ENCODE data around the gene AGK.
A peak's percentile ranks its signal among the peaks of the same experiment; 100 is the strongest.

AGK gene

DNA sequence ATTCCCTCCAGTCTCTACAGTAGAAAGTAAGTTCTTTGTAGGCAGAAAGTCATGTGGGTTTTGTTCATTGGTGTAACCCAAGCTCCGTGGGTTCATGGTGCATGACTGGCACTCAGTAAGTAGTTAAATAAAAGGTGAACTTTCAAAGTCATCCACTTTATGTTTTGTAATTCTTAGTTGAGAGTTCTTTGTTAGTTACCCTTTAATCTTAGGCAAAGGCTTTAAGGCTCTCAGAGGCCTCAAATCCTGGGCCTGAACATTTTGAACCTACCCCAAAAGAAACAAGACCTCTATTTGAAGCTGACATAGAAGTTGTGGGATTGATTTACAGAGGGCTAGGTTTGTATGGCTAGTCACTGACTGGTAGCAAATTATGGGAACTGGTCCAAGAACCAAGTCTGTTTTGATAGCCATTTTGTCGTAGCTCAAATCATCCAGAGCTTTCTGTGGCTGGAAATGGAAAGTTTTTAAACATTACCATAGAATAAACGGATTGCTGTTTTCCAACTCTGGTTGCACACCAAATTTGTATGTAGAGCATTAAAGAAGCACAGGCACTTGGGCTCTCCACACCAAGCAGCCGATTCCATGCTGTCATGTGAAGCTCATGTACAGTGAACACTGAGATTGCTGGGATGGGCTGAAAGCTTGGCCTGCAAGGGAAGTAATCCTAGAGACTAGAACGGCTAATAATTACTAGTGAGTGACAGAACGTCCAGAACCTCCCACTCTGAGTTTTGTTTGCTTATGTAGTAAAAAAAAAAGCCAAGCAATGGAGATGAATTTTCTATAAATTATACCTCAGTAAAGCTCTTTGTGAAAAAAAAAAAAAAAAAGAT is 97.3 kb downstream of the AGK start:
- no peak for DNase-seq (ENCODE audit: low read depth)
- in situ Hi-C loops (cut with HindIII; ENCODE audit: low sequenced_read_pairs) = no loop called here

GRCh38 chr7:141649137-141649864 is 98.1 kb downstream of the AGK start:
- no peak for DNase-seq (ENCODE audit: low read depth)
- no peak overlapping the region for H3K4me3 ChIP-seq (ENCODE audit: low read depth, low read length)
- in situ Hi-C loops (cut with HindIII; ENCODE audit: low sequenced_read_pairs) = no loop called here
- TF ChIP-seq, protein P1, sequence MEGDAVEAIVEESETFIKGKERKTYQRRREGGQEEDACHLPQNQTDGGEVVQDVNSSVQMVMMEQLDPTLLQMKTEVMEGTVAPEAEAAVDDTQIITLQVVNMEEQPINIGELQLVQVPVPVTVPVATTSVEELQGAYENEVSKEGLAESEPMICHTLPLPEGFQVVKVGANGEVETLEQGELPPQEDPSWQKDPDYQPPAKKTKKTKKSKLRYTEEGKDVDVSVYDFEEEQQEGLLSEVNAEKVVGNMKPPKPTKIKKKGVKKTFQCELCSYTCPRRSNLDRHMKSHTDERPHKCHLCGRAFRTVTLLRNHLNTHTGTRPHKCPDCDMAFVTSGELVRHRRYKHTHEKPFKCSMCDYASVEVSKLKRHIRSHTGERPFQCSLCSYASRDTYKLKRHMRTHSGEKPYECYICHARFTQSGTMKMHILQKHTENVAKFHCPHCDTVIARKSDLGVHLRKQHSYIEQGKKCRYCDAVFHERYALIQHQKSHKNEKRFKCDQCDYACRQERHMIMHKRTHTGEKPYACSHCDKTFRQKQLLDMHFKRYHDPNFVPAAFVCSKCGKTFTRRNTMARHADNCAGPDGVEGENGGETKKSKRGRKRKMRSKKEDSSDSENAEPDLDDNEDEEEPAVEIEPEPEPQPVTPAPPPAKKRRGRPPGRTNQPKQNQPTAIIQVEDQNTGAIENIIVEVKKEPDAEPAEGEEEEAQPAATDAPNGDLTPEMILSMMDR (IDR thresholded peaks at IDR 0.05; ENCODE audit: low read depth, low read length, missing control alignments) = no peak

More for the DNA sequence above, 97.3 kb downstream of the AGK start:
- TF ChIP-seq, protein P1 (IDR thresholded peaks at IDR 0.05; ENCODE audit: low read depth, low read length, missing control alignments) = no peak
- no peak overlapping the region for H3K4me3 ChIP-seq (ENCODE audit: low read depth, low read length)

GRCh38 chr7:141649865-141650634 is 98.8 kb downstream of the AGK start:
- DNase-seq (ENCODE audit: low read depth) = peak; percentile 84
- TF ChIP-seq, protein P1 (IDR thresholded peaks at IDR 0.05; ENCODE audit: low read depth, low read length, missing control alignments) = peak; percentile 91
- in situ Hi-C loops (cut with HindIII; ENCODE audit: low sequenced_read_pairs) = no loop called here
- no peak overlapping the region for H3K4me3 ChIP-seq (ENCODE audit: low read depth, low read length)

DNA sequence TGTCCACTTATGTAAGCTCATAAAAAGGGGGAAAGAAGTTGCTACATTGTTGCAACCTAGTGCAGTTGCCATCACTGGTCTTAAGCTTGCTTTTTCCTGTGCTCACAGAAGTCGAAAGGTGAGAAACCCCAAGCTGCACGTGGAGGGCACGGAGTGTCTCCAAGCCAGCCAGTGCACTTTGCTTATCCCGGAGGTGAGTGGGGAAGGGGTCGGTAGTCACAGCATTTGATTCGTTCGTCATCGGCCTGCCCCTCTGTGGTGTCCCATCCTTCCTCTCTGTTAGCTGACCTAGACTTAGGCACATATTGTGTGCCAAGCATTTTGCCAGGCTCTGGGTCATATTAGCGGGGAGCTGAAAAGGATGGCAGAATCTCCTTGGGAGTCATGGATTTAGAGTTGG is 100.2 kb downstream of the AGK start:
- no peak for DNase-seq (ENCODE audit: low read depth)
- in situ Hi-C loops (cut with HindIII; ENCODE audit: low sequenced_read_pairs) = no loop called here
- TF ChIP-seq, protein P1 (IDR thresholded peaks at IDR 0.05; ENCODE audit: low read depth, low read length, missing control alignments) = no peak
- H3K4me3 ChIP-seq (ENCODE audit: low read depth, low read length) = no peak overlapping the region

- TF ChIP-seq, protein P1 (IDR thresholded peaks at IDR 0.05; ENCODE audit: low read depth, low read length, missing control alignments) = no peak
- in situ Hi-C loops (cut with HindIII; ENCODE audit: low sequenced_read_pairs) = no loop called here
- no peak for DNase-seq (ENCODE audit: low read depth)
- H3K4me3 ChIP-seq (ENCODE audit: low read depth, low read length) = no peak overlapping the region
Observed at GRCh38 chr7:141652691-141653090, 101.5 kb downstream of the AGK start.

GRCh38 chr7:141654551-141654950 is 103.3 kb downstream of the AGK start:
- TF ChIP-seq, protein P1 (IDR thresholded peaks at IDR 0.05; ENCODE audit: low read depth, low read length, missing control alignments) = peak; percentile 80
- no peak overlapping the region for H3K4me3 ChIP-seq (ENCODE audit: low read depth, low read length)
- in situ Hi-C loops (cut with HindIII; ENCODE audit: low sequenced_read_pairs) = no loop called here
- DNase-seq (ENCODE audit: low read depth) = peak; percentile 67

Measured in astrocyte of the cerebellum (primary cell).